22Rv1 (cell line): ENCODE data around the gene OTOP2.
"Not testable (repeated sequence)": the region's sequence is repeated elsewhere in the genome, so short reads cannot be mapped to it uniquely, and the experiment has no call there.

Experiments used
- CTCF ChIP-seq: fragments of 450-650 bp; IDR thresholded peaks from 2 replicates; pipeline ENCODE4 v1.5.1; 2017; ENCODE audit warnings: mild to moderate bottlenecking
- ZFX ChIP-seq: fragments of 450-650 bp; IDR thresholded peaks from 2 replicates; pipeline ENCODE4 v1.6.1; 2017; ENCODE audit warnings: antibody characterized with exemption, borderline replicate concordance

GRCh38 chr17:74982663-74983313 lies 58.7 kb downstream of the OTOP2 start:
- not testable (repeated sequence) for TF ChIP-seq CTCF, ZFX
